H54 (cell line): Measurements from ENCODE around the gene INPP5J.
A peak's percentile ranks its signal among the peaks of the same experiment; 100 is the strongest.
"Not testable (repeated sequence)": the region's sequence is repeated elsewhere in the genome, so short reads cannot be mapped to it uniquely, and the experiment has no call there.

Source experiments
- DNase-seq: peaks from one replicate; pipeline ENCODE4 v3.0.0; 2011; ENCODE audit warnings: low spot score, mixed read lengths; ENCODE audit not compliant: insufficient read length
- FAIRE-seq: peaks from 3 replicates; lab custom pipeline; 2011; peaks lifted over from hg19 to GRCh38; lab: Jason Lieb, UNC
- POLR2A ChIP-seq: IDR thresholded peaks from 2 replicates; pipeline ENCODE4 v1.6.1; 2011; ENCODE audit warnings: low read depth, mild to moderate bottlenecking, low read length

Gene INPP5J

GRCh38 chr22:31100762-31101525 is 21.8 kb upstream of the INPP5J start:
- TF ChIP-seq POLR2A = no peak
- FAIRE-seq (no peak), DNase-seq (no peak)

GRCh38 chr22:31102441-31103081 is 20.2 kb upstream of the INPP5J start:
- no peak for FAIRE-seq
- DNase-seq = peak; percentile 58
- TF ChIP-seq POLR2A = no peak

- FAIRE-seq (no peak), DNase-seq (no peak)
Measured at GRCh38 chr22:31103111-31103510, 19.7 kb upstream of the INPP5J start.

GRCh38 chr22:31103899-31104694 is 18.7 kb upstream of the INPP5J start:
- DNase-seq (no peak), FAIRE-seq (no peak)
- no peak for TF ChIP-seq POLR2A

More at GRCh38 chr22:31103111-31103510, 19.7 kb upstream of the INPP5J start:
- TF ChIP-seq POLR2A = no peak

- no peak for TF ChIP-seq POLR2A
- DNase-seq = no peak
- FAIRE-seq = no peak
Measured at GRCh38 chr22:31104869-31105268, 17.9 kb upstream of the INPP5J start.

- FAIRE-seq (no peak), DNase-seq (no peak)
- TF ChIP-seq POLR2A = no peak
Measured at GRCh38 chr22:31105282-31105929, 17.4 kb upstream of the INPP5J start.

GRCh38 chr22:31106001-31106571 is 16.7 kb upstream of the INPP5J start:
- no peak for TF ChIP-seq POLR2A
- no peak for DNase-seq
- no peak for FAIRE-seq

GRCh38 chr22:31106731-31107177 is 16.0 kb upstream of the INPP5J start:
- TF ChIP-seq POLR2A = no peak
- DNase-seq (no peak), FAIRE-seq (no peak)

GRCh38 chr22:31107178-31107893 is 15.4 kb upstream of the INPP5J start, which contains the start of gene SELENOM:
Gene SELENOM, minus strand, starts transcription at chr22:31107568. Its CDS starts 63 bp downstream, at chr22:31107505.
- FAIRE-seq (no peak), DNase-seq (peak; percentile 92)
- no peak for TF ChIP-seq POLR2A

- no peak for TF ChIP-seq POLR2A
- FAIRE-seq = no peak
- no peak for DNase-seq
Measured at GRCh38 chr22:31107894-31108218, 14.9 kb upstream of the INPP5J start.

- FAIRE-seq = not testable (repeated sequence)
Measured at GRCh38 chr22:31112547-31113091, 10.1 kb upstream of the INPP5J start.

GRCh38 chr22:31118046-31118820 is 4.5 kb upstream of the INPP5J start:
- TF ChIP-seq POLR2A = no peak
- DNase-seq (no peak), FAIRE-seq (no peak)

More at GRCh38 chr22:31112547-31113091, 10.1 kb upstream of the INPP5J start:
- not testable (repeated sequence) for DNase-seq
